Suprapubic skin (tissue), 4 donors: ENCODE results near the gene ZNF428. TPM values are rescaled to one million over a fixed set of nuclear protein-coding genes. Genes with fewer than 3 reads are reported as not detected.
"Not testable (repeated sequence)": the region's sequence is repeated elsewhere in the genome, so short reads cannot be mapped to it uniquely, and the experiment has no call there.

Experiments used
- DNase-seq, 2 donors: peaks; one replicate each; pipeline ENCODE4 v3.0.0-alpha.2; 2019; ENCODE audit warnings: low spot score in 2 of 2
- H3K27ac ChIP-seq: fragments of 200-600 bp; sonication (generic); one replicate; pipeline ENCODE4 v1.5.1; 2019
- H3K27me3 ChIP-seq: fragments of 200-600 bp; sonication (generic); one replicate; pipeline ENCODE4 v1.5.1; 2019
- H3K36me3 ChIP-seq: fragments of 200-600 bp; sonication (generic); one replicate; pipeline ENCODE4 v1.5.1; 2019
- H3K4me1 ChIP-seq: fragments of 200-600 bp; sonication (generic); one replicate; pipeline ENCODE4 v1.5.1; 2019
- H3K4me3 ChIP-seq: fragments of 200-600 bp; sonication (generic); one replicate; pipeline ENCODE4 v1.5.1; 2019; ENCODE audit warnings: mild to moderate bottlenecking
- H3K9me3 ChIP-seq: fragments of 200-600 bp; sonication (generic); one replicate; pipeline ENCODE4 v1.5.1; 2019
- CTCF ChIP-seq, 2 donors: fragments of 200-600 bp in 1 of 2; fragments of 450-650 bp in 1 of 2; sonication (generic) in 1 of 2; IDR thresholded peaks; one replicate each; pipeline ENCODE4 v1.5.1; 2016 to 2019; ENCODE audit warnings: antibody characterized with exemption in 2 of 2, mild to moderate bottlenecking in 1 of 2, moderate library complexity in 1 of 2
- EP300 ChIP-seq: sonication (generic); formaldehyde crosslinking; IDR thresholded peaks from one replicate; pipeline ENCODE4 v1.6.1; 2017; ENCODE audit warnings: antibody characterized with exemption
- POLR2A ChIP-seq, 2 donors: fragments of 450-650 bp; IDR thresholded peaks; one replicate each; pipeline ENCODE4 v1.6.1; 2017; ENCODE audit warnings: antibody characterized with exemption in 2 of 2, mild to moderate bottlenecking in 2 of 2, moderate library complexity in 2 of 2
- POLR2AphosphoS5 ChIP-seq, 3 donors: sonication (generic); formaldehyde crosslinking; IDR thresholded peaks; one replicate each; pipeline ENCODE4 v1.6.1; 2017; ENCODE audit warnings: antibody characterized with exemption in 3 of 3
- WGBS: methylation state at CpG from one replicate; pipeline ENCODE4 v1.1.5; 2018; 5-methylcytosine and 5-hydroxymethylcytosine counted together
- total RNA-seq, 4 donors: library from RNA; depleted of rRNA; stranded (reverse); fragments of >200 nt; gene quantifications; one replicate each; pipeline ENCODE4 v1.1.0, GENCODE V29; 2016

ZNF428 gene
- total RNA-seq, 4 donors from 2014 or later, result 10.6 to 19.3 (median 17.5) TPM

DNA sequence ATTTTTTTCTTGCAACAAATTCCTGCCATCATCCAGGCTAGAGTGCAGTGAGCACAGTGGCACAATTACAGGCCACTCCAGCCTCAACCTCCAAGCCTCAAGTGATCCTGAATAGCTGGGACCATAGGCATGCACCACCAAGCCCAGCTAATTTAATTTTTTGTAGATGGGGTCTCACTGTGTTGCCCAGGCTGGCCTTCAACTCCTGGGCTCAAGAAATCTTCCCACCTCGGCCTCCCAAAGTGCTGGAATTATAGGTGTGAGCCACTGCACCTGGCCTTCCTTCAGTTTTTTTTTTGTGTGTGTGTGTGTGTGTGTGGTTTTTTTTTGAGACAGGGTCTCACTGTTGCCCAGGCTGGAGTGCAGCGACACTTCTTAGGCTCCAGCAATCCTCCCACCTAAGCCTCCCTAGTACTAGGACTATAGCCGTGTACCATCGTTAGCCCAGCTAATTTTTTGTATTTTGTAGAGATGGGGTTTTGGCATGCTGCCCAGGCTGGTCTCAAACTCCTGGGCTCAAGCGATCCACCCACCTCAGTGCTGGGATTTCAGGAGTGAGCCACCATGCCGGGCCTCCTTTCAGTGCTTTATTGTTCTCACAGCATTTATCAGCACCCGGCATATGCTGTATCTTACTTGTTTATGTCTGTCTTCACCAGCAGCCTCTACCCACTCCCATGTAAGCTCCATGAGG, 13.4 kb downstream of the ZNF428 start:
- Histone ChIP-seq H3K4me3 (no peak overlapping the region), H3K27ac (peak overlapping the region; percentile 52), H3K9me3 (no peaks in the 10 kb centered on the region), H3K4me1 (peaks cover 24% of the 10 kb centered on the region), H3K27me3 (no peaks in the 10 kb centered on the region), H3K36me3 (peaks cover 12% of the 10 kb centered on the region)
- no peak for TF ChIP-seq POLR2A (IDR thresholded peaks at IDR 0.05)
- TF ChIP-seq EP300, result no peak
- no peak for TF ChIP-seq POLR2AphosphoS5 (IDR thresholded peaks at IDR 0.05)
- no peak for TF ChIP-seq CTCF (IDR thresholded peaks at IDR 0.05)
- WGBS, result 51% methylated on average over 7 of the region's 7 CpGs
- DNase-seq, result no peak

DNA sequence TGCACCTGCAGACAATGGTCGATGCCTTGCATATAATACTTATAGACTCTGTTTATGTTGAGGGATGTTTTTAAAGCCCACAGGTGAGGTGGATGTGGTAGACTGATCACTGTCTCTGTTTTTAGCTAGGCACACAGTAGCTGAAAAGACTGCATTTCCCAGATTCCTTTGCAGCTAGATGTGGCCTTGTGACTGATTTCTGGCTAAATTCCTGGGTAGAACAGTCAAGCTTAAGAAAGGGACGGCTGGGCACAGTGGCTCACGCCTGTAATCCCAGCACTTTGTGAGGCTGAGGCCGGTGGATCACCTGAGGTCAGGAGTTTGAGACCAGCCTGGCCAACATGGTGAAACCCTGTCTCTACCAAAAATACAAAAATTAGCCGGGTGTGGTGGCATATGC, 19.1 kb downstream of the ZNF428 start:
- peaks cover 13% of the 10 kb centered on the region for H3K36me3 ChIP-seq
- H3K27me3 ChIP-seq, H3K9me3 ChIP-seq, DNase-seq, H3K27ac ChIP-seq, H3K4me3 ChIP-seq: not testable (repeated sequence)
- WGBS, result 52% methylated on average over 5 of the region's 5 CpGs
- peaks cover 23% of the 10 kb centered on the region for H3K4me1 ChIP-seq

DNA sequence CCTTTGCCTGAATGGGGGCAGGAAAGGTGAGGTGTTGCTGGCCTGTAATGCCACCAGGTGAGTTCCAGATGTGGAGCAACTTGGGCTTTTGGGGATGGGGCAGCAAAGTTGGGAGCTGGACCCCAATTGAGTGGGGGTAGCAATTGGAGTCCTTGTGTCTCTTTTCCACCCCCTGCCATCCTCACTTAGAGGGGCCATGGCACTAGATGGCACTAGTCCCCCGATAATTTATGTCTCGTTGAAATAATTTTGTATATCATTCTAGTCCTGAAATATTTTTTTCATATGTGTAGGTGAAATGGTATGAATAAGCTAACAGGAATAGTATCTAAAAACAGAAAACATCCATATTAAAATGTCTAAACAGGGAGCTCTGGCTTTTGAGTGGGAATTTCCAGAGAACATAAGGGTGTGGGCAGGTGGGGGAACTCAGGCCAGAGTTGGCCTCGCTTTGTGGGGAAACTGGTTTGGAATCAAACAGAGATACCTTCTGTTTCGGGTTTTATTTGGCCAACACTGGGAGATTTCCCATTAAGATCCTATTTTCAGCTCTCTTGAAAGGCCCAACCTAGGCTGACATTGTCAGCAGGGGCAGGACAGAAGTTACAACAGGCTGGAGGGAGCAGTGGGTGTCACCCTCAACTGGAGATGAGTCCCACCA, 19.7 kb downstream of the ZNF428 start:
- TF ChIP-seq POLR2AphosphoS5 (IDR thresholded peaks at IDR 0.05) (no peak), CTCF (IDR thresholded peaks at IDR 0.05) (no peak), EP300 (no peak), POLR2A (IDR thresholded peaks at IDR 0.05) (no peak)
- Histone ChIP-seq H3K4me3 (no peak overlapping the region), H3K36me3 (peaks cover 13% of the 10 kb centered on the region), H3K9me3 (no peaks in the 10 kb centered on the region), H3K27ac (no peak overlapping the region), H3K4me1 (peaks cover 22% of the 10 kb centered on the region), H3K27me3 (no peaks in the 10 kb centered on the region)
- WGBS, result 58% methylated on average over 4 of the region's 4 CpGs
- DNase-seq, result no peak

- no peak overlapping the region for H3K27ac ChIP-seq
- no peak for TF ChIP-seq POLR2AphosphoS5 (IDR thresholded peaks at IDR 0.05)
- TF ChIP-seq CTCF (IDR thresholded peaks at IDR 0.05), result no peak
- TF ChIP-seq EP300, result no peak
- TF ChIP-seq POLR2A (IDR thresholded peaks at IDR 0.05), result no peak
- DNase-seq, result no peak
- peaks cover 34% of the 10 kb centered on the region for H3K4me1 ChIP-seq
- no peak overlapping the region for H3K4me3 ChIP-seq
- H3K27me3 ChIP-seq, result no peaks in the 10 kb centered on the region
- no peaks in the 10 kb centered on the region for H3K9me3 ChIP-seq
- WGBS, result 91% methylated on average over 17 of the region's 19 CpGs
- H3K36me3 ChIP-seq, result peaks cover 13% of the 10 kb centered on the region
Observed at GRCh38 chr19:43598445-43599240, 20.8 kb downstream of the ZNF428 start.

GRCh38 chr19:43597876-43598275, 21.6 kb downstream of the ZNF428 start:
- WGBS, result 48% methylated on average over 5 of the region's 5 CpGs

More at GRCh38 chr19:43597876-43598275, 21.6 kb downstream of the ZNF428 start:
- no peaks in the 10 kb centered on the region for H3K27me3 ChIP-seq
- TF ChIP-seq POLR2A (IDR thresholded peaks at IDR 0.05) (no peak), CTCF (IDR thresholded peaks at IDR 0.05) (no peak), POLR2AphosphoS5 (IDR thresholded peaks at IDR 0.05) (no peak), EP300 (no peak)
- peak overlapping the region; percentile 60 for H3K4me3 ChIP-seq
- H3K9me3 ChIP-seq, result no peaks in the 10 kb centered on the region
- H3K27ac ChIP-seq, result no peak overlapping the region
- DNase-seq, result no peak
- H3K4me1 ChIP-seq, result peaks cover 40% of the 10 kb centered on the region
- H3K36me3 ChIP-seq, result peaks cover 19% of the 10 kb centered on the region
